Kidney (tissue), 14 donors: ENCODE measurements around the gene ZBTB32. TPM values are rescaled to one million over a fixed set of nuclear protein-coding genes. Genes with fewer than 3 reads are reported as not detected.
A peak's percentile ranks its signal among the peaks of the same experiment; 100 is the strongest.
"Not testable (repeated sequence)": the region's sequence is repeated elsewhere in the genome, so short reads cannot be mapped to it uniquely, and the experiment has no call there.

Experiments used
- DNase-seq, 5 donors: peaks; one replicate each; pipeline ENCODE4 v3.0.0-alpha.2; 2013 to 2020
- FAIRE-seq: peaks from 2 replicates; lab custom pipeline; 2012; peaks lifted over from hg19 to GRCh38; lab: Jason Lieb, UNC
- H3K27ac ChIP-seq, 2 donors: one replicate each; pipeline ENCODE4 v1.7.0; 2013; ENCODE audit warnings: low read depth in 2 of 2, low read length in 2 of 2, inconsistent platforms in 1 of 2
- H3K27me3 ChIP-seq: one replicate; pipeline ENCODE4 v1.7.1; 2013; ENCODE audit warnings: low read length, inconsistent platforms; ENCODE audit not compliant: control insufficient read depth, insufficient read depth
- H3K36me3 ChIP-seq, 3 donors: one replicate each; pipeline versions ENCODE4 v1.7.0 to v1.7.1; 2013; ENCODE audit warnings: low read length in 3 of 3, control low read depth in 1 of 3, inconsistent platforms in 1 of 3; ENCODE audit not compliant: insufficient read depth in 3 of 3, control insufficient read depth in 2 of 3
- H3K4me1 ChIP-seq, 3 donors: one replicate each; pipeline versions ENCODE4 v1.7.0 to v1.7.1; 2013; ENCODE audit warnings: low read length in 3 of 3, inconsistent platforms in 1 of 3, low read depth in 1 of 3; ENCODE audit not compliant: control insufficient read depth in 2 of 3, insufficient read depth in 2 of 3
- H3K4me3 ChIP-seq, 3 donors: one replicate each; pipeline versions ENCODE4 v1.7.0 to v1.8.1; 2013; ENCODE audit warnings: low read length in 3 of 3, control low read depth in 1 of 3, inconsistent platforms in 1 of 3
- H3K9ac ChIP-seq, 3 donors: one replicate each; pipeline versions ENCODE4 v1.7.0 to v1.7.1; 2013; ENCODE audit warnings: low read length in 3 of 3, control low read depth in 1 of 3, inconsistent platforms in 1 of 3
- H3K9me3 ChIP-seq, 3 donors: one replicate each; pipeline versions ENCODE4 v1.7.0 to v1.7.1; 2013; ENCODE audit warnings: low read length in 3 of 3, control low read depth in 1 of 3, inconsistent platforms in 1 of 3; ENCODE audit not compliant: control insufficient read depth in 2 of 3, insufficient read depth in 1 of 3
- intact Hi-C: fragments of 100-400 bp; cut with DNase I; formaldehyde crosslinking; loops from one replicate; pipeline ENCODE4 v1.11.1; 2022
- polyA plus RNA-seq: library from polyadenylated mRNA; stranded (reverse); fragments of 350-450 nt; fragmentation: Illumina TruSeq; extraction: RNeasy Lipid Tissue Mini Kit (QIAGEN cat#74804); gene quantifications from one replicate; pipeline ENCODE4 v1.2.3, GENCODE V29; 2014; ENCODE audit warnings: low read depth, low replicate concordance; ENCODE audit not compliant: insufficient read depth
- total RNA-seq: library from RNA; stranded (reverse); fragmentation: NEBNext Ultra II Directional; extraction: Animal tissue kit (Norgen Biotek cat#: 25700); gene quantifications from one replicate; pipeline ENCODE4 v1.2.1, GENCODE V29; 2021
- TF ChIP-seq, protein P1 (sequence below): IDR thresholded peaks from 3 replicates; pipeline ENCODE4 v1.5.1; 2012; ENCODE audit warnings: mild to moderate bottlenecking, moderate library complexity, borderline replicate concordance; ENCODE audit not compliant: insufficient read depth; ENCODE audit errors: extremely low read depth
- donor health status: control.
- donor health status: control.
- donor health status: control.
- donor health status: control.
- donor health status: control.
- donor health status: DM: yes; HTN: yes; CAD: no.
- donor health status: Normal renal cell carcinoma (clear cell type).

The ZBTB32 gene
- total and polyA plus RNA-seq, 2 donors from 2014 or later: 1.8 TPM; not detected in 1

GRCh38 chr19:35673121-35673804 is 31.1 kb upstream of the ZBTB32 start:
- intact Hi-C loops: no loop called here

GRCh38 chr19:35675589-35676140 is 28.7 kb upstream of the ZBTB32 start:
- intact Hi-C loops: no loop called here
- H3K27me3 ChIP-seq: peaks cover 3% of the 10 kb centered on the region
- no peaks in the 10 kb centered on the region for H3K9me3 ChIP-seq

More at GRCh38 chr19:35673121-35673804, 31.1 kb upstream of the ZBTB32 start:
- Histone ChIP-seq H3K27me3 (peaks cover 3% of the 10 kb centered on the region), H3K4me1 (no peaks in the 10 kb centered on the region), H3K27ac (no peak overlapping the region), H3K9me3 (no peaks in the 10 kb centered on the region), H3K36me3 (no peaks in the 10 kb centered on the region), H3K9ac (no peak overlapping the region), H3K4me3 (peak overlapping the region in 1 of 3 donors; percentile 35)
- FAIRE-seq (no peak), DNase-seq (no peak)
- TF ChIP-seq, protein P1, sequence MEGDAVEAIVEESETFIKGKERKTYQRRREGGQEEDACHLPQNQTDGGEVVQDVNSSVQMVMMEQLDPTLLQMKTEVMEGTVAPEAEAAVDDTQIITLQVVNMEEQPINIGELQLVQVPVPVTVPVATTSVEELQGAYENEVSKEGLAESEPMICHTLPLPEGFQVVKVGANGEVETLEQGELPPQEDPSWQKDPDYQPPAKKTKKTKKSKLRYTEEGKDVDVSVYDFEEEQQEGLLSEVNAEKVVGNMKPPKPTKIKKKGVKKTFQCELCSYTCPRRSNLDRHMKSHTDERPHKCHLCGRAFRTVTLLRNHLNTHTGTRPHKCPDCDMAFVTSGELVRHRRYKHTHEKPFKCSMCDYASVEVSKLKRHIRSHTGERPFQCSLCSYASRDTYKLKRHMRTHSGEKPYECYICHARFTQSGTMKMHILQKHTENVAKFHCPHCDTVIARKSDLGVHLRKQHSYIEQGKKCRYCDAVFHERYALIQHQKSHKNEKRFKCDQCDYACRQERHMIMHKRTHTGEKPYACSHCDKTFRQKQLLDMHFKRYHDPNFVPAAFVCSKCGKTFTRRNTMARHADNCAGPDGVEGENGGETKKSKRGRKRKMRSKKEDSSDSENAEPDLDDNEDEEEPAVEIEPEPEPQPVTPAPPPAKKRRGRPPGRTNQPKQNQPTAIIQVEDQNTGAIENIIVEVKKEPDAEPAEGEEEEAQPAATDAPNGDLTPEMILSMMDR: no peak

GRCh38 chr19:35689836-35690235 is 14.5 kb upstream of the ZBTB32 start:
- H3K36me3 ChIP-seq: no peaks in the 10 kb centered on the region
- H3K4me3 ChIP-seq: no peak overlapping the region
- no peaks in the 10 kb centered on the region for H3K9me3 ChIP-seq
- TF ChIP-seq, protein P1: no peak
- no peak for FAIRE-seq
- no peaks in the 10 kb centered on the region for H3K27me3 ChIP-seq
- intact Hi-C loops: no loop called here
- H3K9ac ChIP-seq: no peak overlapping the region
- DNase-seq: peak in 2 of 5 donors; percentile 14 to 33
- no peak overlapping the region for H3K27ac ChIP-seq
- H3K4me1 ChIP-seq: no peaks in the 10 kb centered on the region

More at GRCh38 chr19:35675589-35676140, 28.7 kb upstream of the ZBTB32 start:
- Histone ChIP-seq H3K36me3 (no peaks in the 10 kb centered on the region), H3K4me3 (no peak overlapping the region), H3K4me1 (no peaks in the 10 kb centered on the region), H3K9ac (no peak overlapping the region), H3K27ac (no peak overlapping the region)
- DNase-seq: no peak
- TF ChIP-seq, protein P1: no peak
- no peak for FAIRE-seq

DNA sequence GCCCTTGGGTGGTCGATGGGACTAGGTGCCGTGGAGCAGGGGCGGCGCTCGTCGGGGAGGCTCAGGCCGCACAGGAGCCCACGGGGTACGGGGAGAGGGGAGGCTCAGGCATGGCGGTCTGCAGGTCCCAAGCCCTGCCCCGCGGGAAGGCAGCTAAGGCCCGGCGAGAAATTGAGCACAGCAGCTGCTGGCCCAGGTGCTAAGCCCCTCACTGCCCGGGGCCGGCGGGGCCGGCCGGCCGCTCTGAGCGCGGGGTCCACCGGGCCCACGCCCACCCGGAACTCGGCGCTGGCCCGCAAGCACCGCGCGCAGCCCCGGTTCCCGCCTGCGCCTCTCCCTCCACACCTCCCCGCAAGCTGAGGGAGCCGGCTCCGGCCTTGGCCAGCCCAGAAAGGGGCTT is 13.3 kb upstream of the ZBTB32 start:
- DNase-seq, H3K4me3 ChIP-seq, H3K27ac ChIP-seq, H3K36me3 ChIP-seq, FAIRE-seq, intact Hi-C loops, H3K9me3 ChIP-seq, H3K27me3 ChIP-seq, H3K4me1 ChIP-seq, H3K9ac ChIP-seq: not testable (repeated sequence)
